ENCODE data around the gene PEX1. TPM values are rescaled to one million over a fixed set of nuclear protein-coding genes. Genes with fewer than 3 reads are reported as not detected.

The PEX1 gene
- total RNA-seq = 10 to 100 TPM; 30.6 to 49.5 (median 35.6) TPM

DNA sequence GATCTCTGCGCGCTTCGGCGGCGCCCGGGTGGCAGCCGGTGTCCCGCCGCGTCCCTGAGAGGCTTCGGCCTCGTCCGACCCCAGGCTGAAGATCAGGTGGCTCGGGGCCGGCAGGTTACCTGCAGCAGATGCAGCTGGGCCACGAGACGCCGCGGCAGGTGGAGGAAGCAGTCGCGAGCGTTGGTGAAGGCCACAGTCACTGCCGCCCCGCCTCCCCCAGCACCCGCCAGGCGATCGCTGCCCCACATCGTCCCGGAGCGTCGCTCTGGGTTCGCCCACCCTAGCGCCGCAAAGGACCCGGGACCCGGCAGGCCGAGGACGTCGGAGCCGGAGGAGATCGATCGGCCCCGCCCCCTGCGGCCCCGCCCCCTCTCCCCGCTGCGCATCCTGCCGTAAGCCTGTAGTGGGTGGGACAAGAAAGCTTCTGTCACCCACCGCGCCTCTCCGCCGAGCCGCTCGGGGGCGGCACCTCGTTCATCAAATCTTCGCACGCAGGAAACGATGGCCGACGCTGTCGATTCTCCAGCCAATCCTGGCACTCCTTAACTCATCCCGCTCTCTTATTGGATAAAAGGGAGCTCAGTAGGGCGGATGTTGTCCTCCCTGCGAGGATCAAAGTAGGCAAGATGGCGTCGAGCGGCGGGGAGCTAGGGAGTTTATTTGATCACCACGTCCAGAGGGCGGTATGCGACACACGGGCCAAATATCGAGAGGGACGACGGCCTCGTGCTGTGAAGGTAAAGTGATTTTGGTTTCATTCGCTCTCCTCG lies at the start of gene PEX1, which contains the start of gene RBM48:
Gene PEX1 (minus strand): TSS at position 333 of the 770 bp plus-strand sequence. CDS start 85 bp downstream, at position 248.
Gene RBM48 (plus strand): TSS at position 608 of the 770 bp plus-strand sequence. CDS start 19 bp downstream, at position 627.
- WGBS, 2 donors = 1% methylated on average over 37 to 40 of the region's 79 CpGs
- Histone ChIP-seq H3K27ac (peak within 1 kb of the TSS; percentile 40 to 87 (median 86)), H3K4me1 (peaks cover 8 to 13% of the 10 kb centered on the region in 2 donors), H3K4me3 (replicated peaks in 1 of 3) (peak within 1 kb of the TSS; percentile 80 to 97 (median 91)), H3K27me3 (no peaks in the 10 kb centered on the region), H3K9me3 (no peaks in the 10 kb centered on the region), H3K36me3 (peaks cover 19 to 20% of the 10 kb centered on the region in 2 donors)
- DNase-seq = peak; percentile 97
- intact Hi-C loops (cut with DNase I) = no loop called here
- TF ChIP-seq POLR2A (IDR thresholded peaks at IDR 0.05) = peak in 1 of 2 donors; percentile 68
- TF ChIP-seq, protein P1, sequence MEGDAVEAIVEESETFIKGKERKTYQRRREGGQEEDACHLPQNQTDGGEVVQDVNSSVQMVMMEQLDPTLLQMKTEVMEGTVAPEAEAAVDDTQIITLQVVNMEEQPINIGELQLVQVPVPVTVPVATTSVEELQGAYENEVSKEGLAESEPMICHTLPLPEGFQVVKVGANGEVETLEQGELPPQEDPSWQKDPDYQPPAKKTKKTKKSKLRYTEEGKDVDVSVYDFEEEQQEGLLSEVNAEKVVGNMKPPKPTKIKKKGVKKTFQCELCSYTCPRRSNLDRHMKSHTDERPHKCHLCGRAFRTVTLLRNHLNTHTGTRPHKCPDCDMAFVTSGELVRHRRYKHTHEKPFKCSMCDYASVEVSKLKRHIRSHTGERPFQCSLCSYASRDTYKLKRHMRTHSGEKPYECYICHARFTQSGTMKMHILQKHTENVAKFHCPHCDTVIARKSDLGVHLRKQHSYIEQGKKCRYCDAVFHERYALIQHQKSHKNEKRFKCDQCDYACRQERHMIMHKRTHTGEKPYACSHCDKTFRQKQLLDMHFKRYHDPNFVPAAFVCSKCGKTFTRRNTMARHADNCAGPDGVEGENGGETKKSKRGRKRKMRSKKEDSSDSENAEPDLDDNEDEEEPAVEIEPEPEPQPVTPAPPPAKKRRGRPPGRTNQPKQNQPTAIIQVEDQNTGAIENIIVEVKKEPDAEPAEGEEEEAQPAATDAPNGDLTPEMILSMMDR (IDR thresholded peaks at IDR 0.05) = peak in 3 of 6 experiments; percentile 21 to 61 (median 31)

DNA sequence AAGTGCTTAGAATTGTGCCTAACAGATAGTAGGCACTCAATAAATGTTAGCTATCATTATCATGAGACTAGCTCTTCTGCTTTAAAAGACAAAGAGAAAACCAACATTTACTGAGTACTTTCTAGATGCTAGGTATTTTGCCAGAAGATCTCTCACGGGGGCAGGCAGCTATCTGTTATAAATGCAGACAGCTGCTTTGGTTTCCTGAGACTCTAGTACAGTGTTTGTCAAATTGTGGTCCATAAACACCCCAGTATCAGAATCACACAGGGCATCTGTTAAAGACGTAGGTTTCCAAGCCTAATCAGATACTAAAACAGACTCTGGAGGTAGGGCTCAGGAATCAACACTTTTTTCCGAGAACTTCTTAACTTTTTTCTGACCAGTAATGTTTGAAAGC lies 48.0 kb upstream of the PEX1 start:
- Histone ChIP-seq H3K27me3 (no peaks in the 10 kb centered on the region), H3K9me3 (no peaks in the 10 kb centered on the region), H3K36me3 (peaks cover 32 to 52% of the 10 kb centered on the region in 2 donors), H3K27ac (no peak overlapping the region), H3K4me1 (no peaks in the 10 kb centered on the region), H3K4me3 (replicated peaks in 1 of 3) (no peak overlapping the region)
- no peak for DNase-seq
- intact Hi-C loops (cut with DNase I) = no loop called here
- 89 to 95% methylated on average over 3 of the region's 3 CpGs for WGBS, 2 donors
- TF ChIP-seq, protein P1 (IDR thresholded peaks at IDR 0.05) = no peak
- no peak for TF ChIP-seq POLR2A (IDR thresholded peaks at IDR 0.05)

GRCh38 chr7:92569137-92569536 lies 40.8 kb upstream of the PEX1 start:
- TF ChIP-seq, protein P1 (IDR thresholded peaks at IDR 0.05) = no peak
- TF ChIP-seq POLR2A (IDR thresholded peaks at IDR 0.05) = no peak
- no peaks in the 10 kb centered on the region for H3K4me1 ChIP-seq
- no peaks in the 10 kb centered on the region for H3K9me3 ChIP-seq
- WGBS, 2 donors = 96 to 97% methylated on average over 4 of the region's 4 CpGs
- no peak overlapping the region for H3K27ac ChIP-seq
- intact Hi-C loops (cut with DNase I) = no loop called here
- H3K27me3 ChIP-seq = no peaks in the 10 kb centered on the region
- H3K4me3 ChIP-seq (replicated peaks in 1 of 3) = no peak overlapping the region
- H3K36me3 ChIP-seq = peaks cover 28 to 40% of the 10 kb centered on the region in 2 donors
- no peak for DNase-seq

- Histone ChIP-seq H3K27ac (no peak overlapping the region), H3K36me3 (peaks cover 30 to 38% of the 10 kb centered on the region in 2 donors), H3K4me3 (replicated peaks in 1 of 3) (no peak overlapping the region), H3K9me3 (no peaks in the 10 kb centered on the region), H3K27me3 (no peaks in the 10 kb centered on the region), H3K4me1 (no peaks in the 10 kb centered on the region)
- intact Hi-C loops (cut with DNase I) = no loop called here
- no peak for DNase-seq
- 93 to 94% methylated on average over 6 of the region's 6 CpGs for WGBS, 2 donors
- TF ChIP-seq POLR2A (IDR thresholded peaks at IDR 0.05) = no peak
- TF ChIP-seq, protein P1 (IDR thresholded peaks at IDR 0.05) = no peak
Observed at GRCh38 chr7:92567460-92567859, 39.1 kb upstream of the PEX1 start.

DNA sequence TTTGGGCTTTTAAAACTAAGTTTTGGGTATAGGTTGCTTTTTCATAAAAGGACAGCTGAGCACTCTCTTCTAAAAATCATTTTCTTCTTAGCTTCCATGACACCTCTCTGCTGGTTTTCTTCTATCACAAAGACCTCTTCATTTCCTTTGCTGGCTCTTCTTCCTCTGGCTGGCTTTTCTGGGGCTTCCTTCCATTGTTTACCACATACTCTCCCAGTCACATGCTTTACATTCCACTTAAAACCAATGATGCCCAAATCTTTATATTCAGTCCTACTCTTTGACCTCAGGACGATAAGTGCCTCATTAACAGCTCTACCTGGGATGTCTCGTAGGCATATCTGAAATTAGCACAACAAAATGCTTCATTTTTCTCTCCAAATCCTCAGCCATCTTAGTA lies 35.0 kb upstream of the PEX1 start:
- Histone ChIP-seq H3K4me3 (replicated peaks in 1 of 3) (no peak overlapping the region), H3K27ac (no peak overlapping the region), H3K36me3 (peaks cover 20 to 28% of the 10 kb centered on the region in 2 donors), H3K4me1 (no peaks in the 10 kb centered on the region), H3K27me3 (no peaks in the 10 kb centered on the region), H3K9me3 (no peaks in the 10 kb centered on the region)
- WGBS, 2 donors = 88 to 90% methylated on average over 2 of the region's 2 CpGs
- TF ChIP-seq POLR2A (IDR thresholded peaks at IDR 0.05) = no peak
- TF ChIP-seq, protein P1 (IDR thresholded peaks at IDR 0.05) = no peak
- DNase-seq = no peak
- intact Hi-C loops (cut with DNase I) = no loop called here
